ENCODE measurements around the gene EFHD1.

EFHD1 gene

GRCh38 chr2:232610081-232610480 is 23.3 kb upstream of the EFHD1 start:
- Histone ChIP-seq H3K4me1 (ENCODE audit: control insufficient read depth in 1 of 2, insufficient read depth in 1 of 2, low read depth in 1 of 2, low read length in 1 of 2) (peaks cover 10 to 11% of the 10 kb centered on the region in 2 experiments), H3K4me3 (ENCODE audit: low read depth in 1 of 2, low read length in 1 of 2) (no peak overlapping the region), H3K9me3 (no peaks in the 10 kb centered on the region), H3K27me3 (peaks cover 4% of the 10 kb centered on the region), H3K36me3 (no peaks in the 10 kb centered on the region), H3K27ac (no peak overlapping the region)
- TF ChIP-seq, protein P1, sequence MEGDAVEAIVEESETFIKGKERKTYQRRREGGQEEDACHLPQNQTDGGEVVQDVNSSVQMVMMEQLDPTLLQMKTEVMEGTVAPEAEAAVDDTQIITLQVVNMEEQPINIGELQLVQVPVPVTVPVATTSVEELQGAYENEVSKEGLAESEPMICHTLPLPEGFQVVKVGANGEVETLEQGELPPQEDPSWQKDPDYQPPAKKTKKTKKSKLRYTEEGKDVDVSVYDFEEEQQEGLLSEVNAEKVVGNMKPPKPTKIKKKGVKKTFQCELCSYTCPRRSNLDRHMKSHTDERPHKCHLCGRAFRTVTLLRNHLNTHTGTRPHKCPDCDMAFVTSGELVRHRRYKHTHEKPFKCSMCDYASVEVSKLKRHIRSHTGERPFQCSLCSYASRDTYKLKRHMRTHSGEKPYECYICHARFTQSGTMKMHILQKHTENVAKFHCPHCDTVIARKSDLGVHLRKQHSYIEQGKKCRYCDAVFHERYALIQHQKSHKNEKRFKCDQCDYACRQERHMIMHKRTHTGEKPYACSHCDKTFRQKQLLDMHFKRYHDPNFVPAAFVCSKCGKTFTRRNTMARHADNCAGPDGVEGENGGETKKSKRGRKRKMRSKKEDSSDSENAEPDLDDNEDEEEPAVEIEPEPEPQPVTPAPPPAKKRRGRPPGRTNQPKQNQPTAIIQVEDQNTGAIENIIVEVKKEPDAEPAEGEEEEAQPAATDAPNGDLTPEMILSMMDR (IDR thresholded peaks at IDR 0.05), result no peak

GRCh38 chr2:232611061-232611460 is 22.3 kb upstream of the EFHD1 start:
- TF ChIP-seq, protein P1 (IDR thresholded peaks at IDR 0.05), result no peak
- peaks cover 4% of the 10 kb centered on the region in 2 experiments for H3K4me1 ChIP-seq (ENCODE audit: control insufficient read depth in 1 of 2, insufficient read depth in 1 of 2, low read depth in 1 of 2, low read length in 1 of 2)
- no peaks in the 10 kb centered on the region for H3K36me3 ChIP-seq
- H3K27me3 ChIP-seq, result peaks cover 4% of the 10 kb centered on the region
- no peaks in the 10 kb centered on the region for H3K9me3 ChIP-seq
- no peak overlapping the region for H3K4me3 ChIP-seq (ENCODE audit: low read depth in 1 of 2, low read length in 1 of 2)
- H3K27ac ChIP-seq, result no peak overlapping the region

DNA sequence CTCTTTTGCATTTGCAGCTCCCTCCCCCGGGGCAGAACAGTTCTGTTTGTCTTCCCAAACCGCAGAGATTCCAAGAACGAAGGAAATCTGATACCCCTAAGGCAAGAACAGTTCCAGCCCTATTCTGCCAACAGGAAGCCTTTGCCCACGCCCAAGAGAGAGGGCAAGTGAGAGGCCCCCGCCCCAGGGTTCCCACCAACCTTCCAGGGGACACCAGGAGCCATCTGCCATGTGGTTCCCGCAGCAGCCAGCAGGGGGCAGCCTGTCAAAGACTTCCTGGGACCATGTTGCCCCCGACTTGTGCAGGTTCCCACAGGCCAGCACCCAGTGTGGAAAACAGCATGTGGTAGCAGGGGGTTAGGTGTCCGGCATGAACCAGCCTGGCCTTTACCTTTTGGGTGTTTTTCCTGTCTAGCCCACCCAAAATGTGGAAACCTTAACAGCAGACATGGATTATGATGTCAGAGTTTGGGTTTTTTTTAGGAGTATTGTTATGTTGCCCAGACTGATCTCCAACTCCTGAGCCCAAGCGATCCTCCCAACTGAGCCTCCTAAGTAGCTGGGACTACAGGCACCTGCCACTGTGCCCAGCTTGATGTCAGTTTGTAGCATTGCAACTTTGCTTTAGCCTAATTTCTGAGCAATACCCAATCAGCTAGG is 21.7 kb upstream of the EFHD1 start:
- H3K9me3 ChIP-seq, result no peaks in the 10 kb centered on the region
- TF ChIP-seq, protein P1 (IDR thresholded peaks at IDR 0.05), result peak; percentile 85
- no peaks in the 10 kb centered on the region for H3K36me3 ChIP-seq
- no peak overlapping the region for H3K27ac ChIP-seq
- H3K4me3 ChIP-seq (ENCODE audit: low read depth in 1 of 2, low read length in 1 of 2), result no peak overlapping the region
- H3K4me1 ChIP-seq (ENCODE audit: control insufficient read depth in 1 of 2, insufficient read depth in 1 of 2, low read depth in 1 of 2, low read length in 1 of 2), result no peaks in the 10 kb centered on the region
- peaks cover 4% of the 10 kb centered on the region for H3K27me3 ChIP-seq

- TF ChIP-seq, protein P1 (IDR thresholded peaks at IDR 0.05), result no peak
- H3K4me3 ChIP-seq (ENCODE audit: low read depth in 1 of 2, low read length in 1 of 2), result no peak overlapping the region
- no peaks in the 10 kb centered on the region for H3K27me3 ChIP-seq
- no peaks in the 10 kb centered on the region for H3K9me3 ChIP-seq
- H3K4me1 ChIP-seq (ENCODE audit: control insufficient read depth in 1 of 2, insufficient read depth in 1 of 2, low read depth in 1 of 2, low read length in 1 of 2), result no peaks in the 10 kb centered on the region
- no peak overlapping the region for H3K27ac ChIP-seq
- H3K36me3 ChIP-seq, result no peaks in the 10 kb centered on the region
These were observed 19.8 kb upstream of the EFHD1 start for GRCh38 chr2:232613538-232614134.

DNA sequence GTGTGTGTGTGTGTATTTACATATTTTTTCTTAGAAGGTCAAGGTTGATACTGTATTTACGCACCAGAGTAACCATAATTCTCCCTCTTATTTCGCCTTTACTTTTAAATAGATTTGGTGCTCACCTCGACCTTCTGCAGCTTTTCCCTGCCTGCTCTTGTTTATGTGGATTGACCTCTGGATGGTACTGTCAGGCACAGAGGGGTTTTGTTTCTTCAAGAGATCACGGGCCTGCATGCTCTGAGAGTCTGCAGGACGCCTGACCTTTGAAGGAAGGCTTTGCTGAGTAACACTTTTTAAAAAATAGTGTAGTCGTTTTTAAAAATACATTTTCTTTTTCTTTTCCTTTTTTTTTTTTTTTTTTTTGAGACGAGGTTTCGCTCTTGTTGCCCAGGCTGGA is 18.1 kb upstream of the EFHD1 start:
- TF ChIP-seq, protein P1 (IDR thresholded peaks at IDR 0.05), result no peak
- Histone ChIP-seq H3K9me3 (no peaks in the 10 kb centered on the region), H3K36me3 (no peaks in the 10 kb centered on the region), H3K27ac (no peak overlapping the region), H3K4me3 (ENCODE audit: low read depth in 1 of 2, low read length in 1 of 2) (no peak overlapping the region), H3K4me1 (ENCODE audit: control insufficient read depth in 1 of 2, insufficient read depth in 1 of 2, low read depth in 1 of 2, low read length in 1 of 2) (no peaks in the 10 kb centered on the region), H3K27me3 (no peaks in the 10 kb centered on the region)
